ENCODE results near the gene HOXC13. TPM values are rescaled to one million over a fixed set of nuclear protein-coding genes. Genes with fewer than 3 reads are reported as not detected.

HOXC13 gene
- total RNA-seq, 1 experiment from 2014 or later = 5.3 TPM

DNA sequence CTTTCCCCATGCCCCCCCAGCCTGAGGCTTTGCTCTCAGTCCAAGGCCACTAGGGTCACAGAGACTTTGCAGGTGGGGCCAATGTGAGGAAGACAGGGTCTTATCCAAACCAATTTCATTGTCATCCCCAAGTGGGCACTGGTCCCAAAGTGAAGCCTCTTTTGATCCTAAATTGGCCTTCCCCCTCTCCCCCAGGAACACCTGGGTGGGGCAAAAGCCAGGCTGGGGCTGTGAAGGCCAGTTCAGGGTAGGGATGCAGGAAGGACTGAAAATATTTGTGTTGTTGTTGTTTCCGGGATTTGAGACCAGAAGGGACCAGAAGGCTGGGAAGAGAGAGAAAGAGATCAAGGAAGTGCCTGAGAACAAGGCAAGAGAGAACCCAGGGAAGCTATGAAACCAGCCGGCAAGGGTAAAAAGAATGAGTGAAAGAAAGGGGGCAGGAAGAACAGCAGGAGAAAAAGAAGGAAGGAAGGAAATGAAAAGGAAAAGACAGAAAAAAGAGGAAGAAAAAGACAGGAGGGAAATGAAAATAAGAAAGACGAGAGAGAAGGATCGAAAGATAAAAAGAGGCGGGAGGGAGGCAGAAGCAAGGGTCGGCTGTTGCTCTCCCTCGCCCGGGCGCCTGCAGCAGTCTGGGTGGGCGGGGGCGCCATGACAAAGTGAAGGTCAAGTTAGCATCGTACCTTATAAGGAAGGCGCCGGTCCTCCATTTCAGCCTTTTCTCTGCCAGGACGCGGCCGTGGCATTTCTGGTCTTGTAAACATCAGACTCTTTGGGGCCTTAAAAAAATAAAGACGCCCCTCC is 26.9 kb downstream of the HOXC13 start:
- Mint-ChIP-seq H3K4me3 (ENCODE audit: unreplicated experiment) (no peak overlapping the region), H3K27me3 (ENCODE audit: insufficient read depth, unreplicated experiment) (no peaks in the 10 kb centered on the region)
- CTCF ChIA-PET = interaction anchor here (1.3 kb wide), 1 partner anchor 23 kb away, joined by 3 read pairs; no protein-coding TSS in a partner anchor

GRCh38 chr12:53966085-53966384 is 27.4 kb downstream of the HOXC13 start:
- H3K27ac Mint-ChIP-seq (ENCODE audit: low read depth, unreplicated experiment) = no peak overlapping the region
- CTCF ChIA-PET = interaction anchor here (1.3 kb wide), 1 partner anchor 22 kb away, joined by 3 read pairs; no protein-coding TSS in a partner anchor
- intact Hi-C loops (cut with micrococcal nuclease) = no loop called here
- H3K4me3 Mint-ChIP-seq (ENCODE audit: unreplicated experiment) = no peak overlapping the region
- no peaks in the 10 kb centered on the region for H3K27me3 Mint-ChIP-seq (ENCODE audit: insufficient read depth, unreplicated experiment)
- TF ChIP-seq, protein P1, sequence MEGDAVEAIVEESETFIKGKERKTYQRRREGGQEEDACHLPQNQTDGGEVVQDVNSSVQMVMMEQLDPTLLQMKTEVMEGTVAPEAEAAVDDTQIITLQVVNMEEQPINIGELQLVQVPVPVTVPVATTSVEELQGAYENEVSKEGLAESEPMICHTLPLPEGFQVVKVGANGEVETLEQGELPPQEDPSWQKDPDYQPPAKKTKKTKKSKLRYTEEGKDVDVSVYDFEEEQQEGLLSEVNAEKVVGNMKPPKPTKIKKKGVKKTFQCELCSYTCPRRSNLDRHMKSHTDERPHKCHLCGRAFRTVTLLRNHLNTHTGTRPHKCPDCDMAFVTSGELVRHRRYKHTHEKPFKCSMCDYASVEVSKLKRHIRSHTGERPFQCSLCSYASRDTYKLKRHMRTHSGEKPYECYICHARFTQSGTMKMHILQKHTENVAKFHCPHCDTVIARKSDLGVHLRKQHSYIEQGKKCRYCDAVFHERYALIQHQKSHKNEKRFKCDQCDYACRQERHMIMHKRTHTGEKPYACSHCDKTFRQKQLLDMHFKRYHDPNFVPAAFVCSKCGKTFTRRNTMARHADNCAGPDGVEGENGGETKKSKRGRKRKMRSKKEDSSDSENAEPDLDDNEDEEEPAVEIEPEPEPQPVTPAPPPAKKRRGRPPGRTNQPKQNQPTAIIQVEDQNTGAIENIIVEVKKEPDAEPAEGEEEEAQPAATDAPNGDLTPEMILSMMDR (IDR thresholded peaks at IDR 0.05; ENCODE audit: unreplicated experiment) = no peak
- POLR2A ChIA-PET = interaction anchor here (0.8 kb wide), 1 partner anchor 42 kb away, joined by 3 read pairs; the partner anchor contains the start of gene HOXC8
- no peaks in the 10 kb centered on the region for H3K36me3 Mint-ChIP-seq (ENCODE audit: insufficient read depth, unreplicated experiment)
- BruUV-seq (replicated peaks) = no TSS peak
- DNase-seq (ENCODE audit: unreplicated experiment) = no peak
- no peaks in the 10 kb centered on the region for H3K9me3 Mint-ChIP-seq (ENCODE audit: unreplicated experiment)
- H3K4me1 Mint-ChIP-seq (ENCODE audit: insufficient read depth, unreplicated experiment) = no peaks in the 10 kb centered on the region

More for the DNA sequence above, 26.9 kb downstream of the HOXC13 start:
- Mint-ChIP-seq H3K27ac (ENCODE audit: low read depth, unreplicated experiment) (no peak overlapping the region), H3K36me3 (ENCODE audit: insufficient read depth, unreplicated experiment) (no peaks in the 10 kb centered on the region), H3K4me1 (ENCODE audit: insufficient read depth, unreplicated experiment) (no peaks in the 10 kb centered on the region), H3K9me3 (ENCODE audit: unreplicated experiment) (no peaks in the 10 kb centered on the region)
- intact Hi-C loops (cut with micrococcal nuclease) = no loop called here
- POLR2A ChIA-PET = interaction anchor here (0.8 kb wide), 1 partner anchor 43 kb away, joined by 3 read pairs; the partner anchor contains the start of gene HOXC8
- no peak for DNase-seq (ENCODE audit: unreplicated experiment)
- TF ChIP-seq, protein P1 (IDR thresholded peaks at IDR 0.05; ENCODE audit: unreplicated experiment) = no peak
- BruUV-seq (replicated peaks) = no TSS peak

GRCh38 chr12:53966385-53967133 is 27.9 kb downstream of the HOXC13 start:
- DNase-seq (ENCODE audit: unreplicated experiment) = no peak
- ChIA-PET CTCF (no interaction called here), POLR2A (interaction anchor here (0.8 to 1.0 kb wide), 2 partner anchors 28 to 42 kb away, joined by 3 read pairs; partner anchors contain the start of genes HOXC13 and HOXC8)
- H3K27me3 Mint-ChIP-seq (ENCODE audit: insufficient read depth, unreplicated experiment) = no peaks in the 10 kb centered on the region
- H3K27ac Mint-ChIP-seq (ENCODE audit: low read depth, unreplicated experiment) = no peak overlapping the region
- no peaks in the 10 kb centered on the region for H3K36me3 Mint-ChIP-seq (ENCODE audit: insufficient read depth, unreplicated experiment)
- no peaks in the 10 kb centered on the region for H3K4me1 Mint-ChIP-seq (ENCODE audit: insufficient read depth, unreplicated experiment)
- intact Hi-C loops (cut with micrococcal nuclease) = no loop called here
- TF ChIP-seq, protein P1 (IDR thresholded peaks at IDR 0.05; ENCODE audit: unreplicated experiment) = no peak
- no peaks in the 10 kb centered on the region for H3K9me3 Mint-ChIP-seq (ENCODE audit: unreplicated experiment)
- H3K4me3 Mint-ChIP-seq (ENCODE audit: unreplicated experiment) = no peak overlapping the region
- BruUV-seq (replicated peaks) = no TSS peak

DNA sequence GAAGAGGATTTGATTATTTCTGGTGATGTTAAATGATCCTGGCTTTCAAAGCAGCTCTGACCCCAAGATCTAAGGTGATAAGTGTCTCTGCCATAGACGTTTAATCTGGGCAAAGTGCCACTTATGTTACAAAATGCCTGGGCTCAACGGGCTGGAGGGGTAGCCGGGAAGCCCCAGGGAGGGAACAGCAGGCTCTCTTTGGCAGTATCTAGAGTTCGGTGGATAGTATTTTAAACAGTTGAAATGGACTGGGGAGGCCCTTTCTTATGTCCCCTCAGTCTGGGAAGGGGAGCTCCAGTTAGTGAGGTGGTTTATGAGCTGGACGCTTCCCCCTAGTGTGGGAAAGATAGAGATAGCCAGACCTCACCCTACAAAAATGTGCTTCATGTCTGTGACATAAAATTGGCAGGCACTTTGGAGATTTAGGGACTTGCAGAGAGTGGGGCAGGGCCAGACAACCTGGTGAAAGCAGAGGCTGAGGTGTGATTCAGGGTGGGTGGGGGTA is 28.8 kb downstream of the HOXC13 start:
- Mint-ChIP-seq H3K4me1 (ENCODE audit: insufficient read depth, unreplicated experiment) (peaks cover 9% of the 10 kb centered on the region), H3K4me3 (ENCODE audit: unreplicated experiment) (no peak overlapping the region), H3K27me3 (ENCODE audit: insufficient read depth, unreplicated experiment) (no peaks in the 10 kb centered on the region), H3K9me3 (ENCODE audit: unreplicated experiment) (no peaks in the 10 kb centered on the region), H3K27ac (ENCODE audit: low read depth, unreplicated experiment) (no peak overlapping the region), H3K36me3 (ENCODE audit: insufficient read depth, unreplicated experiment) (no peaks in the 10 kb centered on the region)
- intact Hi-C loops (cut with micrococcal nuclease) = no loop called here
- no TSS peak for BruUV-seq (replicated peaks)
- peak; percentile 31 for DNase-seq (ENCODE audit: unreplicated experiment)
- CTCF ChIA-PET = no interaction called here
- POLR2A ChIA-PET = interaction anchor here (1.0 kb wide), 1 partner anchor 29 kb away, joined by 3 read pairs; the partner anchor contains the start of gene HOXC13
- TF ChIP-seq, protein P1 (IDR thresholded peaks at IDR 0.05; ENCODE audit: unreplicated experiment) = no peak

All from MCF 10A (cell line).